DND-41 (cell line): ENCODE measurements around the gene UNC79.

Source experiments
- EZH2 ChIP-seq: IDR thresholded peaks from 3 replicates; pipeline ENCODE4 v1.6.1; 2012; ENCODE audit warnings: borderline replicate concordance, low read depth, mild to moderate bottlenecking, moderate library complexity, low read length, inconsistent platforms; ENCODE audit not compliant: severe bottlenecking
- TF ChIP-seq, protein P1 (sequence below): IDR thresholded peaks from 2 replicates; pipeline ENCODE4 v1.5.1; 2012; ENCODE audit warnings: borderline replicate concordance, low read length, moderate library complexity, mild to moderate bottlenecking; ENCODE audit not compliant: poor library complexity, severe bottlenecking; ENCODE audit errors: extremely low read depth

GRCh38 chr14:93648440-93649168 is 217.9 kb downstream of the UNC79 start:
- TF ChIP-seq EZH2: no peak
- TF ChIP-seq, protein P1, sequence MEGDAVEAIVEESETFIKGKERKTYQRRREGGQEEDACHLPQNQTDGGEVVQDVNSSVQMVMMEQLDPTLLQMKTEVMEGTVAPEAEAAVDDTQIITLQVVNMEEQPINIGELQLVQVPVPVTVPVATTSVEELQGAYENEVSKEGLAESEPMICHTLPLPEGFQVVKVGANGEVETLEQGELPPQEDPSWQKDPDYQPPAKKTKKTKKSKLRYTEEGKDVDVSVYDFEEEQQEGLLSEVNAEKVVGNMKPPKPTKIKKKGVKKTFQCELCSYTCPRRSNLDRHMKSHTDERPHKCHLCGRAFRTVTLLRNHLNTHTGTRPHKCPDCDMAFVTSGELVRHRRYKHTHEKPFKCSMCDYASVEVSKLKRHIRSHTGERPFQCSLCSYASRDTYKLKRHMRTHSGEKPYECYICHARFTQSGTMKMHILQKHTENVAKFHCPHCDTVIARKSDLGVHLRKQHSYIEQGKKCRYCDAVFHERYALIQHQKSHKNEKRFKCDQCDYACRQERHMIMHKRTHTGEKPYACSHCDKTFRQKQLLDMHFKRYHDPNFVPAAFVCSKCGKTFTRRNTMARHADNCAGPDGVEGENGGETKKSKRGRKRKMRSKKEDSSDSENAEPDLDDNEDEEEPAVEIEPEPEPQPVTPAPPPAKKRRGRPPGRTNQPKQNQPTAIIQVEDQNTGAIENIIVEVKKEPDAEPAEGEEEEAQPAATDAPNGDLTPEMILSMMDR: peak; percentile 48
